HCT116 (cell line): ENCODE measurements around the gene GRIK4. TPM values are rescaled to one million over a fixed set of nuclear protein-coding genes. Genes with fewer than 3 reads are reported as not detected.

Experiments used
- ATAC-seq: fragments of 200-7000 bp; cut with Tn5 transposase; 2 replicates; pipeline ENCODE4 v1.9.1; 2020; ENCODE audit warnings: mild to moderate bottlenecking, moderate library complexity
- BruUV-seq: library from RNA; stranded (reverse); fragments of 400-500 nt; replicated peaks from 2 replicates; lab custom pipeline; 2021; lab: Mats Ljungman, UMichigan
- CTCF ChIA-PET: fragments of 300-600 bp; sonication (Branson Sonifier 250); formaldehyde crosslinking; loops from one replicate; lab custom pipeline; 2021; ENCODE audit warnings: antibody characterized with exemption; lab: Charles Lee
- POLR2A ChIA-PET: fragments of 300-600, 350-600 bp; sonication (Branson Sonifier 250); formaldehyde crosslinking; loops from one replicate; lab custom pipeline; 2021; ENCODE audit warnings: antibody characterized with exemption; lab: Charles Lee
- RAD21 ChIA-PET, 2 experiments: fragments of 300-600 bp; sonication (Branson Sonifier 250); formaldehyde crosslinking; loops; one replicate each; lab custom pipeline; 2023; ENCODE audit warnings: low total read pairs in 2 of 2; ENCODE audit not compliant: uncharacterized antibody in 2 of 2, unreplicated experiment in 2 of 2, low non-redundant PET in 1 of 2; lab: Charles Lee
- DNase-seq: peaks from one replicate; pipeline ENCODE4 v3.0.0-alpha.2; 2010; ENCODE audit warnings: low read depth, low spot score
- H2AFZ ChIP-seq: fragments of 200-600 bp; shearing (Covaris generic), sonication (generic); 2 replicates; pipeline ENCODE4 v1.6.1; 2017; ENCODE audit warnings: low read depth, mixed run types, mixed read lengths, antibody characterized with exemption, low read length; ENCODE audit not compliant: poor library complexity, severe bottlenecking
- H3K27ac ChIP-seq: 2 replicates; pipeline ENCODE4 v1.5.1; 2012; ENCODE audit warnings: low read depth, low read length
- H3K27me3 ChIP-seq: fragments of 200-600 bp; sonication (generic); 2 replicates; pipeline ENCODE4 v1.6.1; 2016; ENCODE audit warnings: mixed run types, low read length, mixed read lengths; ENCODE audit not compliant: insufficient read depth
- H3K36me3 ChIP-seq, 2 experiments: fragments of 200-500 bp in 1 of 2; fragments of 200-600 bp in 1 of 2; sonication (Bioruptor generic) in 1 of 2; sonication (generic) in 1 of 2; 2 replicates each; pipeline versions ENCODE4 v1.5.1 to v1.6.1; 2014 to 2016; ENCODE audit warnings: low read length in 2 of 2, inconsistent platforms in 1 of 2, mixed read lengths in 1 of 2, mixed run types in 1 of 2; ENCODE audit not compliant: insufficient read depth in 2 of 2, control insufficient read depth in 1 of 2
- H3K4me1 ChIP-seq, 2 experiments: fragments of 200-600 bp in 1 of 2; sonication (generic) in 1 of 2; 2 replicates each; pipeline versions ENCODE4 v1.5.1 to v1.6.1; 2012 to 2017; ENCODE audit warnings: low read length in 2 of 2, inconsistent platforms in 1 of 2, mild to moderate bottlenecking in 1 of 2, mixed read lengths in 1 of 2, mixed run types in 1 of 2, moderate library complexity in 1 of 2; ENCODE audit not compliant: insufficient read depth in 2 of 2, control insufficient read depth in 1 of 2
- H3K4me2 ChIP-seq: fragments of 200-600 bp; sonication (generic); 2 replicates; pipeline ENCODE4 v1.6.1; 2017; ENCODE audit warnings: mixed run types, low read length, mixed read lengths
- H3K4me3 ChIP-seq, 2 experiments: fragments of 200-600 bp in 1 of 2; sonication (generic) in 1 of 2; replicated peaks in 1 of 2; 2 replicates each; pipeline ENCODE4 v1.5.1; 2011 to 2016; ENCODE audit warnings: low read length in 2 of 2, control low read depth in 1 of 2, low read depth in 1 of 2, mild to moderate bottlenecking in 1 of 2, mixed read lengths in 1 of 2, mixed run types in 1 of 2
- H3K79me2 ChIP-seq: fragments of 200-600 bp; sonication (generic); 2 replicates; pipeline ENCODE4 v1.6.1; 2017; ENCODE audit warnings: mild to moderate bottlenecking, mixed run types, low read length, moderate library complexity, mixed read lengths; ENCODE audit not compliant: insufficient read depth
- H3K9ac ChIP-seq: fragments of 200-600 bp; sonication (generic); 2 replicates; pipeline ENCODE4 v1.6.1; 2016; ENCODE audit warnings: low read length, mixed read lengths
- H3K9me2 ChIP-seq: fragments of 200-600 bp; sonication (generic), shearing (Covaris generic); 2 replicates; pipeline ENCODE4 v1.6.1; 2017; ENCODE audit warnings: mixed run types, mild to moderate bottlenecking, moderate library complexity; ENCODE audit not compliant: insufficient read depth
- H3K9me3 ChIP-seq, 2 experiments: fragments of 200-500 bp in 1 of 2; fragments of 200-600 bp in 1 of 2; sonication (Bioruptor generic) in 1 of 2; sonication (generic) in 1 of 2; 2 replicates each; pipeline ENCODE4 v1.6.1; 2014 to 2017; ENCODE audit warnings: low read length in 2 of 2, mixed read lengths in 2 of 2, inconsistent platforms in 1 of 2, low read depth in 1 of 2, mild to moderate bottlenecking in 1 of 2, mixed run types in 1 of 2, moderate library complexity in 1 of 2; ENCODE audit not compliant: control insufficient read depth in 1 of 2, insufficient read depth in 1 of 2
- H4K20me1 ChIP-seq: fragments of 200-600 bp; sonication (generic), shearing (Covaris generic); 2 replicates; pipeline ENCODE4 v1.6.1; 2017; ENCODE audit warnings: mixed run types, mild to moderate bottlenecking, moderate library complexity; ENCODE audit not compliant: insufficient read depth
- ATF3 ChIP-seq: IDR thresholded peaks from 2 replicates; pipeline ENCODE4 v1.6.1; 2012
- CBX3 ChIP-seq: IDR thresholded peaks from 2 replicates; pipeline ENCODE4 v1.6.1; 2012; ENCODE audit warnings: low read depth
- EGR1 ChIP-seq: IDR thresholded peaks from 2 replicates; pipeline ENCODE4 v1.6.1; 2012; ENCODE audit warnings: low read depth
- ELF1 ChIP-seq: IDR thresholded peaks from 2 replicates; pipeline ENCODE4 v1.6.1; 2012; ENCODE audit warnings: low read depth, borderline replicate concordance
- EZH2 ChIP-seq: fragments of 200-600 bp; sonication (generic); IDR thresholded peaks from 2 replicates; pipeline ENCODE4 v1.6.1; 2017; ENCODE audit warnings: antibody characterized with exemption, mixed run types
- EZH2phosphoT487 ChIP-seq: fragments of 200-600 bp; IDR thresholded peaks from 2 replicates; pipeline ENCODE4 v1.6.1; 2018; ENCODE audit warnings: antibody characterized with exemption, borderline replicate concordance
- FOSL1 ChIP-seq: IDR thresholded peaks from 2 replicates; pipeline ENCODE4 v1.6.1; 2012; ENCODE audit warnings: low read depth
- JUND ChIP-seq: IDR thresholded peaks from 2 replicates; pipeline ENCODE4 v1.6.1; 2012
- POLR2A ChIP-seq: IDR thresholded peaks from 2 replicates; pipeline ENCODE4 v1.7.0; 2011; ENCODE audit warnings: borderline replicate concordance; ENCODE audit not compliant: insufficient read depth, insufficient read length; ENCODE audit errors: extremely low read depth
- POLR2AphosphoS5 ChIP-seq: IDR thresholded peaks from 2 replicates; pipeline ENCODE4 v1.6.1; 2011; ENCODE audit warnings: mild to moderate bottlenecking, low read depth, low read length, moderate library complexity
- REST ChIP-seq: IDR thresholded peaks from 2 replicates; pipeline ENCODE4 v1.6.1; 2012; ENCODE audit warnings: low read depth
- SIN3A ChIP-seq: IDR thresholded peaks from 2 replicates; pipeline ENCODE4 v1.6.1; 2012; ENCODE audit warnings: low read depth
- TCF7L2 ChIP-seq: IDR thresholded peaks from 2 replicates; pipeline ENCODE4 v1.7.0; 2011; ENCODE audit warnings: borderline replicate concordance, inconsistent platforms; ENCODE audit not compliant: insufficient read depth, insufficient read length; ENCODE audit errors: extremely low read depth
- ZNF274 ChIP-seq: fragments of 200-500 bp; sonication (Bioruptor generic); IDR thresholded peaks from 2 replicates; pipeline ENCODE4 v1.6.1; 2014; ENCODE audit warnings: mild to moderate bottlenecking, low read depth, low read length, inconsistent platforms
- intact Hi-C: fragments of 100-400 bp; cut with micrococcal nuclease; formaldehyde crosslinking; loops from 2 replicates; pipeline ENCODE4 v1.10.0; 2022
- total RNA-seq: library from RNA; stranded (reverse); gene quantifications from one replicate; pipeline ENCODE4 v1.2.1, GENCODE V29; 2021; ENCODE audit not compliant: unreplicated experiment

GRIK4 gene
- total RNA-seq, 1 experiment from 2014 or later = 0.52 TPM

GRCh38 chr11:120717623-120718022, 206.1 kb downstream of the GRIK4 start:
- POLR2A ChIA-PET = no interaction called here
- H3K27me3 ChIP-seq = peaks cover 10% of the 10 kb centered on the region; the same call in 1 of the 2 replicates
- no TSS peak for BruUV-seq

More at GRCh38 chr11:120717623-120718022, 206.1 kb downstream of the GRIK4 start:
- CTCF ChIA-PET = no interaction called here
- H4K20me1 ChIP-seq = no peaks in the 10 kb centered on the region
- H3K36me3 ChIP-seq = no peaks in the 10 kb centered on the region
- no peak overlapping the region for H3K4me2 ChIP-seq
- H3K4me3 ChIP-seq = no peak overlapping the region
- no peak overlapping the region for H3K27ac ChIP-seq
- RAD21 ChIA-PET = no interaction called here
- peaks cover 0 to 8% of the 10 kb centered on the region in 2 experiments; a peak in 1 of 4 replicates for H3K4me1 ChIP-seq
- no peaks in the 10 kb centered on the region for H3K9me2 ChIP-seq
- no peaks in the 10 kb centered on the region for H3K79me2 ChIP-seq
- no peak overlapping the region for H2AFZ ChIP-seq
- TF ChIP-seq FOSL1 (no peak), JUND (no peak), EGR1 (no peak), REST (no peak), ZNF274 (no peak), EZH2phosphoT487 (no peak), TCF7L2 (no peak), POLR2A (no peak), SIN3A (no peak), EZH2 (no peak), POLR2AphosphoS5 (no peak), ATF3 (no peak), ELF1 (no peak), CBX3 (no peak)
- no peak overlapping the region for H3K9ac ChIP-seq
- intact Hi-C loops = no loop called here
- ATAC-seq (no peak), DNase-seq (no peak)
- no peaks in the 10 kb centered on the region for H3K9me3 ChIP-seq
